GM12878 (cell line): ENCODE measurements around the gene TUBA8. TPM values are rescaled to one million over a fixed set of nuclear protein-coding genes. Genes with fewer than 3 reads are reported as not detected.
"Not testable (repeated sequence)": the region's sequence is repeated elsewhere in the genome, so short reads cannot be mapped to it uniquely, and the experiment has no call there.

Experiments
- ATAC-seq: fragments of 200-7000 bp; cut with Tn5 transposase; 3 replicates; pipeline ENCODE4 v1.9.1; 2020; ENCODE audit warnings: mild to moderate bottlenecking, moderate library complexity
- BruUV-seq: library from RNA; stranded (reverse); fragments of 400-500 nt; replicated peaks from 2 replicates; lab custom pipeline; 2021; lab: Mats Ljungman, UMichigan
- CTCF ChIA-PET: fragments of 300-600 bp; sonication (Branson Sonifier 250); formaldehyde crosslinking; extraction: SDS; loops from one replicate; lab custom pipeline; 2021; ENCODE audit warnings: inconsistent platforms; lab: Yijun Ruan, JAX
- POLR2A ChIA-PET: fragments of 350-600 bp; formaldehyde crosslinking; extraction: SDS; loops from one replicate; lab custom pipeline; 2021; ENCODE audit warnings: inconsistent platforms; lab: Charles Lee
- RAD21 ChIA-PET: fragments of 300-600 bp; sonication (Branson Sonifier 250); formaldehyde crosslinking; loops from one replicate; lab custom pipeline; 2023; ENCODE audit warnings: antibody characterized with exemption; ENCODE audit not compliant: unreplicated experiment; lab: Charles Lee
- SMC1A ChIA-PET: fragments of 300-600 bp; sonication (Branson Sonifier 250); formaldehyde crosslinking; loops from one replicate; lab custom pipeline; 2023; ENCODE audit not compliant: unreplicated experiment, uncharacterized antibody; lab: Charles Lee
- DNase-seq: peaks from one replicate; pipeline ENCODE4 v3.0.0-alpha.2; 2011; ENCODE audit warnings: low read depth, low spot score
- FAIRE-seq: peaks from 3 replicates; lab custom pipeline; 2011; peaks lifted over from hg19 to GRCh38; lab: Jason Lieb, UNC
- H2AFZ ChIP-seq: 2 replicates; pipeline ENCODE4 v1.6.0; 2011; ENCODE audit warnings: low read depth, low read length, control low read depth; ENCODE audit not compliant: control insufficient read depth
- H3K27ac ChIP-seq: 2 replicates; pipeline ENCODE4 v1.5.1; 2011; ENCODE audit warnings: control low read depth; ENCODE audit not compliant: control insufficient read depth, insufficient read depth
- H3K27me3 ChIP-seq, 2 experiments: replicated peaks in 1 of 2; 2 replicates each; pipeline versions ENCODE4 v1.6.0 to v1.6.1; 2011; ENCODE audit warnings: low read length in 1 of 2; ENCODE audit not compliant: control insufficient read depth in 2 of 2, insufficient read depth in 2 of 2
- H3K36me3 ChIP-seq, 2 experiments: 2 replicates each; pipeline ENCODE4 v1.5.1; 2011; ENCODE audit warnings: low read length in 1 of 2; ENCODE audit not compliant: control insufficient read depth in 2 of 2, insufficient read depth in 2 of 2
- H3K4me1 ChIP-seq: 2 replicates; pipeline ENCODE4 v1.6.1; 2011; ENCODE audit warnings: mild to moderate bottlenecking, low read length, moderate library complexity, mixed read lengths; ENCODE audit not compliant: control insufficient read depth, insufficient read depth
- H3K4me2 ChIP-seq: 2 replicates; pipeline ENCODE4 v1.6.0; 2011; ENCODE audit warnings: control low read depth; ENCODE audit not compliant: control insufficient read depth, insufficient read depth
- H3K4me3 ChIP-seq: fragments of 200-600 bp; sonication (generic); 2 replicates; pipeline ENCODE4 v1.5.1; 2016
- H3K79me2 ChIP-seq: 2 replicates; pipeline ENCODE4 v1.6.0; 2011; ENCODE audit warnings: low read length; ENCODE audit not compliant: control insufficient read depth, insufficient read depth
- H3K9ac ChIP-seq: 2 replicates; pipeline ENCODE4 v1.8.0; 2011; ENCODE audit warnings: low read length, control low read depth, mixed read lengths; ENCODE audit not compliant: control insufficient read depth, insufficient read depth
- H3K9me3 ChIP-seq: replicated peaks from 3 replicates; pipeline ENCODE4 v1.5.1; 2011; ENCODE audit warnings: mild to moderate bottlenecking, low read length; ENCODE audit not compliant: control insufficient read depth, insufficient read depth
- H4K20me1 ChIP-seq: 2 replicates; pipeline ENCODE4 v1.6.0; 2011; ENCODE audit not compliant: control insufficient read depth, insufficient read depth
- BCLAF1 ChIP-seq: fragments of 450-650 bp; IDR thresholded peaks from 2 replicates; pipeline ENCODE4 v1.6.1; 2017; ENCODE audit warnings: antibody characterized with exemption, mild to moderate bottlenecking, moderate library complexity
- MYC ChIP-seq: IDR thresholded peaks from 2 replicates; pipeline ENCODE4 v1.6.1; 2011; ENCODE audit warnings: mild to moderate bottlenecking, low read length, moderate library complexity, inconsistent platforms; ENCODE audit not compliant: insufficient read depth, insufficient replicate concordance, insufficient read length, severe bottlenecking
- NFIC ChIP-seq: IDR thresholded peaks from 2 replicates; pipeline ENCODE4 v1.6.1; 2012; ENCODE audit warnings: low read depth, mild to moderate bottlenecking, inconsistent platforms, low read length, moderate library complexity
- WGBS: methylation state at CpG from one replicate; pipeline ENCODE4 v1.1.6; 2016; ENCODE audit warnings: low lambda C conversion rate; ENCODE audit not compliant: insufficient replicate concordance, insufficient coverage; ENCODE audit errors: missing lambda C conversion rate; 5-methylcytosine and 5-hydroxymethylcytosine counted together
- in situ Hi-C: fragments of 300-500 bp; cut with MboI; formaldehyde crosslinking; loops from 9 replicates; pipeline ENCODE4 v1.14.3; 2018; ENCODE audit warnings: mixed read lengths
- intact Hi-C: fragments of 100-400 bp; cut with micrococcal nuclease; formaldehyde crosslinking; loops from one replicate; pipeline ENCODE4 v1.14.2; 2022; ENCODE audit not compliant: unreplicated experiment
- polyA plus RNA-seq, 11 experiments: library from polyadenylated mRNA; depleted of rRNA in 4 of 11; unstranded in 6 of 11; stranded (reverse) in 5 of 11; fragments of >200 nt; fragmentation: Nextera tagmentation in 4 of 11; fragmentation: Illumina TruSeq in 1 of 11; extraction: Ambion mirVana in 4 of 11; extraction: Trizol in 1 of 11; gene quantifications; 1 replicate in 1 of 11; 2 replicates in 10 of 11; pipeline versions ENCODE4 v1.2.1 to v1.2.3, GENCODE V29; 2011 to 2016; ENCODE audit warnings: inconsistent platforms in 2 of 11, missing spikeins in 2 of 11, low read depth in 1 of 11
- total RNA-seq, 4 experiments: library from RNA; depleted of rRNA in 3 of 4; stranded (reverse); fragments of >200 nt in 3 of 4; fragmentation: Illumina TruSeq in 1 of 4; extraction: Trizol in 1 of 4; gene quantifications; 2 replicates each; pipeline versions ENCODE4 v1.2.1 to v1.2.3, GENCODE V29; 2013 to 2021

Gene TUBA8
- total and polyA plus RNA-seq, 10 of the 15 experiments (the other 5 are each of a cell fraction or from before 2014, with no cell fraction given): 2.2 to 30.3 (median 21.0) TPM

GRCh38 chr22:18104566-18104965, 6.0 kb upstream of the TUBA8 start (continued):
- TF ChIP-seq MYC (no peak), BCLAF1 (no peak)

GRCh38 chr22:18105981-18106380, 4.6 kb upstream of the TUBA8 start:
- intact Hi-C loops: loop anchor here (1.0 to 10.0 kb wide), 4 partner anchors 17 to 305 kb away; no protein-coding TSS in a partner anchor
- WGBS: 29% methylated on average over 6 of the region's 7 CpGs
- in situ Hi-C loops: not testable (repeated sequence)

More at GRCh38 chr22:18105981-18106380, 4.6 kb upstream of the TUBA8 start:
- Histone ChIP-seq H3K4me3 (peak overlapping the region; percentile 16; the same call in 1 of the 2 replicates), H3K4me2 (peak overlapping the region; percentile 31; the same call in 1 of the 2 replicates), H3K4me1 (peaks cover 43% of the 10 kb centered on the region), H3K9ac (peak overlapping the region; percentile 69), H3K9me3 (peaks cover 28% of the 10 kb centered on the region)
- not testable (repeated sequence) for H2AFZ ChIP-seq, FAIRE-seq, H3K36me3 ChIP-seq, ATAC-seq
- POLR2A ChIA-PET: interaction anchor here (0.7 to 2.0 kb wide), 5 partner anchors 14 to 110 kb away, joined by 3 to 8 read pairs (median 5); partner anchors contain the start of gene USP18
- CTCF ChIA-PET: interaction anchor here (0.6 to 3.6 kb wide), 6 partner anchors 8 to 333 kb away, joined by 3 to 17 read pairs (median 4); partner anchors contain the start of gene PEX26
- SMC1A ChIA-PET: interaction anchor here (0.6 to 4.7 kb wide), 10 partner anchors 10 to 308 kb away, joined by 3 to 31 read pairs (median 6); partner anchors contain the start of gene PEX26
- RAD21 ChIA-PET: interaction anchor here (1.1 to 5.0 kb wide), 6 partner anchors 17 to 49 kb away, joined by 3 to 21 read pairs (median 12); partner anchors contain the start of gene PEX26
- 0 out of 2 replicates have a peak, but pooled peaks have one; percentile 0 for TF ChIP-seq NFIC
- TF ChIP-seq, all 136 proteins: peak for 1; not testable (repeated sequence) for 135
- not testable (repeated sequence) for BruUV-seq, DNase-seq, H4K20me1 ChIP-seq, H3K27me3 ChIP-seq
- H3K79me2 ChIP-seq: peaks cover 11% of the 10 kb centered on the region
- peak overlapping the region; percentile 96 for H3K27ac ChIP-seq
